Sigmoid colon (tissue), 7 donors: Measurements from ENCODE around the gene INHBE. TPM values are rescaled to one million over a fixed set of nuclear protein-coding genes. Genes with fewer than 3 reads are reported as not detected.

Experiments
- DNase-seq: peaks from one replicate; pipeline ENCODE4 v3.0.0-alpha.2; 2019
- H3K27ac ChIP-seq, 4 donors: fragments of 200-600 bp; sonication (generic); one replicate each; pipeline ENCODE4 v1.5.1; 2016 to 2019; ENCODE audit warnings: mild to moderate bottlenecking in 1 of 4
- H3K27me3 ChIP-seq, 3 donors: fragments of 200-600 bp; sonication (generic); one replicate each; pipeline ENCODE4 v1.5.1; 2019; ENCODE audit warnings: mild to moderate bottlenecking in 1 of 3
- H3K36me3 ChIP-seq, 4 donors: fragments of 200-600 bp; sonication (generic); one replicate each; pipeline ENCODE4 v1.5.1; 2016 to 2019
- H3K4me1 ChIP-seq, 4 donors: fragments of 200-600 bp; sonication (generic); one replicate each; pipeline ENCODE4 v1.5.1; 2017 to 2019
- H3K4me3 ChIP-seq, 4 donors: fragments of 200-600 bp; sonication (generic); one replicate each; pipeline ENCODE4 v1.5.1; 2017 to 2019; ENCODE audit warnings: mild to moderate bottlenecking in 2 of 4, moderate library complexity in 1 of 4
- H3K9me3 ChIP-seq, 4 donors: fragments of 200-600 bp in 3 of 4; sonication (generic) in 3 of 4; one replicate each; pipeline versions ENCODE4 v1.5.1 to v1.6.1; 2013 to 2019
- EP300 ChIP-seq, 4 donors: sonication (generic); formaldehyde crosslinking; IDR thresholded peaks; one replicate each; pipeline ENCODE4 v1.6.1; 2017; ENCODE audit warnings: antibody characterized with exemption in 4 of 4
- POLR2A ChIP-seq, 2 donors: fragments of 450-650 bp; IDR thresholded peaks; one replicate each; pipeline ENCODE4 v1.6.1; 2016; ENCODE audit warnings: antibody characterized with exemption in 2 of 2, mild to moderate bottlenecking in 2 of 2, moderate library complexity in 2 of 2
- POLR2AphosphoS5 ChIP-seq, 4 donors: sonication (generic); formaldehyde crosslinking; IDR thresholded peaks; one replicate each; pipeline ENCODE4 v1.6.1; 2017; ENCODE audit warnings: antibody characterized with exemption in 4 of 4
- WGBS, 2 donors: extraction: QIAGEN DNeasy Blood & Tissue Kit; methylation state at CpG; one replicate each; pipeline ENCODE4 v1.1.7; 2013; 5-methylcytosine and 5-hydroxymethylcytosine counted together
- intact Hi-C: fragments of 100-400 bp; cut with DNase I; formaldehyde crosslinking; loops from one replicate; pipeline ENCODE4 v1.15.1; 2023
- polyA plus RNA-seq, 3 donors: library from polyadenylated mRNA; stranded (reverse); fragments of 200-250 nt; gene quantifications; one replicate each; pipeline ENCODE4 v1.2.3, GENCODE V29; 2013
- total RNA-seq, 4 donors: library from RNA; depleted of rRNA; stranded (reverse); fragments of >200 nt; gene quantifications; one replicate each; pipeline ENCODE4 v1.1.0, GENCODE V29; 2016
- TF ChIP-seq, protein P1 (sequence below), 4 experiments: fragments of 450-650 bp in 3 of 4; fragments of 200-600 bp in 1 of 4; IDR thresholded peaks; one replicate each; pipeline ENCODE4 v1.5.1; 2016 to 2019; ENCODE audit warnings: antibody characterized with exemption in 4 of 4, mild to moderate bottlenecking in 3 of 4, moderate library complexity in 2 of 4
- donor health status: healthy with polysubstance abuse.
- donor health status: Bipolar disorder and iron deficiency.
- donor health status: healthy.

The INHBE gene
- total and polyA plus RNA-seq, 7 donors, result 0.09 to 0.36 TPM; not detected in 5

DNA sequence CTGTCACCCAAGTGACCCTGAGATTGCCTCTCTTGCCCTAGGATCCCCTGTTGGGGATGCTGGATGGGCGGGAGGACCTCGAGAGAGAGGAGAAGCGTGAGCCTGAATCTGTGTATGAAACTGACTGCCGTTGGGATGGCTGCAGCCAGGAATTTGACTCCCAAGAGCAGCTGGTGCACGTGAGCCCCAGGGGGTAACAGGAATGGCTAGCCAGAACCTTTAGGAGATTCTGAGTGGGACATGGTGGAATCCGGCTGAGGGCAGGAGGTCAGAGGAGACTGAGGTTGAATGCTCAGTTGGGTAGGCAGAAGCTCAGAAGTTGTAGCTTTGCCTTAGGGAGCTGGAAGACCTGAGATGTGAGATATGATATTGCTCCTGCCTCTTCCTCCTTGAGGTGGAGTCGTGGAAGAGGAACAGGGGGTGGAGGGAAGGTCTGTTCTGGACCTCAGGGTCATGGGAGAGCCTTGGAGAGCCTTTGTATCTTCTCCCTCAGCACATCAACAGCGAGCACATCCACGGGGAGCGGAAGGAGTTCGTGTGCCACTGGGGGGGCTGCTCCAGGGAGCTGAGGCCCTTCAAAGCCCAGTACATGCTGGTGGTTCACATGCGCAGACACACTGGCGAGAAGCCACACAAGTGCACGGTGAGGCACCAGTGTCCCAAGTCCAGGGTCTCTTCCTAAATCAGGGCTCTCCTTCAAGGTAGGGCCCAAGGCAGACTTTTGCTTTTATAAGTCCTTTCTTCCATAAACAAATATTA is 10.8 kb downstream of the INHBE start:
- no peaks in the 10 kb centered on the region for H3K36me3 ChIP-seq
- H3K9me3 ChIP-seq, result no peaks in the 10 kb centered on the region
- no peak overlapping the region for H3K27ac ChIP-seq
- intact Hi-C loops, result no loop called here
- no peak overlapping the region for H3K4me3 ChIP-seq
- 74 to 80% methylated on average over 14 of the region's 14 CpGs for WGBS, 2 donors
- H3K4me1 ChIP-seq, result peaks cover 4 to 21% (median 12%) of the 10 kb centered on the region in 4 donors
- peaks cover 0 to 23% (median 0%) of the 10 kb centered on the region in 3 donors for H3K27me3 ChIP-seq
- DNase-seq, result no peak
- TF ChIP-seq EP300 (IDR thresholded peaks at IDR 0.05) (no peak), POLR2A (IDR thresholded peaks at IDR 0.05) (no peak), POLR2AphosphoS5 (IDR thresholded peaks at IDR 0.05) (no peak)
- TF ChIP-seq, protein P1, sequence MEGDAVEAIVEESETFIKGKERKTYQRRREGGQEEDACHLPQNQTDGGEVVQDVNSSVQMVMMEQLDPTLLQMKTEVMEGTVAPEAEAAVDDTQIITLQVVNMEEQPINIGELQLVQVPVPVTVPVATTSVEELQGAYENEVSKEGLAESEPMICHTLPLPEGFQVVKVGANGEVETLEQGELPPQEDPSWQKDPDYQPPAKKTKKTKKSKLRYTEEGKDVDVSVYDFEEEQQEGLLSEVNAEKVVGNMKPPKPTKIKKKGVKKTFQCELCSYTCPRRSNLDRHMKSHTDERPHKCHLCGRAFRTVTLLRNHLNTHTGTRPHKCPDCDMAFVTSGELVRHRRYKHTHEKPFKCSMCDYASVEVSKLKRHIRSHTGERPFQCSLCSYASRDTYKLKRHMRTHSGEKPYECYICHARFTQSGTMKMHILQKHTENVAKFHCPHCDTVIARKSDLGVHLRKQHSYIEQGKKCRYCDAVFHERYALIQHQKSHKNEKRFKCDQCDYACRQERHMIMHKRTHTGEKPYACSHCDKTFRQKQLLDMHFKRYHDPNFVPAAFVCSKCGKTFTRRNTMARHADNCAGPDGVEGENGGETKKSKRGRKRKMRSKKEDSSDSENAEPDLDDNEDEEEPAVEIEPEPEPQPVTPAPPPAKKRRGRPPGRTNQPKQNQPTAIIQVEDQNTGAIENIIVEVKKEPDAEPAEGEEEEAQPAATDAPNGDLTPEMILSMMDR (IDR thresholded peaks at IDR 0.05), result no peak

DNA sequence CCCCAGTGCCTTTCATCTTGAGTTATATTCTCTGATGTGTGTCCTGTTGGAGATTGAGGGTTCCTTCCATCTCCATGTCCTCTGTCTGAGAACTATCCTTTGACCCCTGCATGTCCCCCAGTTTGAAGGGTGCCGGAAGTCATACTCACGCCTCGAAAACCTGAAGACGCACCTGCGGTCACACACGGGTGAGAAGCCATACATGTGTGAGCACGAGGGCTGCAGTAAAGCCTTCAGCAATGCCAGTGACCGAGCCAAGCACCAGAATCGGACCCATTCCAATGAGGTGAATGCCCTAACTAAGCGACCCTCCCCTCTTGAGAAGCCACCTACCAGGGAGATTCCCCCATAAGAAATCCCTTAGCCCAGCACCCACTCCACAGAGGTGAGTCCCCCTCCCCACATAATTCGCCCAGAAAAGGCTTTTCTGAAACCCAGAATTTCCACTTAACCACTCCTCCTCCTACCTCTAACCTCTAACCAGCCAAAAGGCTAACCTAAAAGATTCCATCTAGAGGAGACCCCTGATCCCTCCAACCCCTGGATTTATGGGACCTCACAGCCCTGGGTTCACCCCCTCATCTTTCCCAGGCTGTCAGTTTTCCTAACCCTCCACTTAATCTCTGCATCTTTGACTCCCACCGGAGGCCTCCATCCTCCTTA is 12.2 kb downstream of the INHBE start:
- Histone ChIP-seq H3K27ac (no peak overlapping the region), H3K9me3 (no peaks in the 10 kb centered on the region), H3K36me3 (no peaks in the 10 kb centered on the region), H3K4me3 (no peak overlapping the region), H3K4me1 (peaks cover 0 to 7% (median 1%) of the 10 kb centered on the region in 4 donors), H3K27me3 (peaks cover 0 to 30% (median 0%) of the 10 kb centered on the region in 3 donors)
- TF ChIP-seq, protein P1 (IDR thresholded peaks at IDR 0.05), result no peak
- 85 to 90% methylated on average over 12 of the region's 12 CpGs for WGBS, 2 donors
- intact Hi-C loops, result no loop called here
- DNase-seq, result no peak

DNA sequence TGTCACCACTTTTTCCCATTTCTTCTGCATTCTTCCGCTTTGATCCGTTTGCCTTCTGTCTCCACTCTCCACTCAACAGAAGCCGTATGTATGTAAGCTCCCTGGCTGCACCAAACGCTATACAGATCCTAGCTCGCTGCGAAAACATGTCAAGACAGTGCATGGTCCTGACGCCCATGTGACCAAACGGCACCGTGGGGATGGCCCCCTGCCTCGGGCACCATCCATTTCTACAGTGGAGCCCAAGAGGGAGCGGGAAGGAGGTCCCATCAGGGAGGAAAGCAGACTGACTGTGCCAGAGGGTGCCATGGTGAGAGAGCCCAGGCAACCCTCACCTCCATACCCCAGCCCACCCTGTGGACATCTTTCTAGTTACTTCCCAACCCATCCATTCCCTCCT is 12.8 kb downstream of the INHBE start:
- no peak for TF ChIP-seq EP300 (IDR thresholded peaks at IDR 0.05)
- TF ChIP-seq POLR2AphosphoS5 (IDR thresholded peaks at IDR 0.05), result no peak
- TF ChIP-seq, protein P1 (IDR thresholded peaks at IDR 0.05), result no peak
- no peak for TF ChIP-seq POLR2A (IDR thresholded peaks at IDR 0.05)
- Histone ChIP-seq H3K27ac (no peak overlapping the region), H3K36me3 (no peaks in the 10 kb centered on the region), H3K27me3 (peaks cover 0 to 36% (median 0%) of the 10 kb centered on the region in 3 donors), H3K4me3 (no peak overlapping the region), H3K4me1 (peaks cover 0 to 1% (median 0%) of the 10 kb centered on the region in 4 donors), H3K9me3 (no peaks in the 10 kb centered on the region)
- intact Hi-C loops, result no loop called here
- DNase-seq, result no peak
- WGBS, 2 donors, result 83 to 88% methylated on average over 11 of the region's 11 CpGs

DNA sequence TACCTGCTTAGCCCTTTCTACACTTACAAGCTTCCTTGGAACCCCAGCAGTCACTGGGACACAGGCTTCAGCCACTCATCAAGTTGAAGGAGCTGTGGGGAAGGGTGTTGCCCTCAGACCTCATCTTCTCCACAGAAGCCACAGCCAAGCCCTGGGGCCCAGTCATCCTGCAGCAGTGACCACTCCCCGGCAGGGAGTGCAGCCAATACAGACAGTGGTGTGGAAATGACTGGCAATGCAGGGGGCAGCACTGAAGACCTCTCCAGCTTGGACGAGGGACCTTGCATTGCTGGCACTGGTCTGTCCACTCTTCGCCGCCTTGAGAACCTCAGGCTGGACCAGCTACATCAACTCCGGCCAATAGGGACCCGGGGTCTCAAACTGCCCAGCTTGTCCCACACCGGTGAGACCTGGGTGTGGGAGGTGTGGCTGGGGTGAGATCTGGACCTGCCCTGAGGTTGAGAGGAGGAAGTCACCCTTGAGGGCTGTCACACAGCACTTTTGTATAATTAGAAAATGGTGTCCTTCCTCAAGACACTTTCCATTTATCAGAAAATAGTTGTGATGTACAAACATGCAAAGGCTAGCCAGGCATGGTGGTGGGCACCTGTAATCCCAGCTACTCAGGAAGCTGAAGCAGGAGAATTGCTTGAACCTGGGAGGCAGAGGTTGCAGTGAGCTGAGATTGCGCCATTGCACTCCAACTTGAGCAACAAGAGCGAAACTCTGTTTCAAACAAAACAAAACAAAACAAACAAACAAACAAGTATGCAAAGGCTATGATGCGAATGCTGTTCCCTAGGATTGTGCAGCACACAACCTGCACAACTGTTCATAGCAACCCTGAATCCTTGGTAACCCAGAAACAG is 14.4 kb downstream of the INHBE start:
- intact Hi-C loops, result no loop called here
- 87 to 90% methylated on average over 10 of the region's 10 CpGs for WGBS, 2 donors
- DNase-seq, result no peak

More for the DNA sequence above, 14.4 kb downstream of the INHBE start:
- H3K36me3 ChIP-seq, result no peaks in the 10 kb centered on the region
- H3K27ac ChIP-seq, result no peak overlapping the region
- H3K4me3 ChIP-seq, result no peak overlapping the region
- peaks cover under 1 to 51% (median 7%) of the 10 kb centered on the region in 3 donors for H3K27me3 ChIP-seq
- no peaks in the 10 kb centered on the region for H3K4me1 ChIP-seq
- TF ChIP-seq POLR2AphosphoS5 (IDR thresholded peaks at IDR 0.05) (no peak), POLR2A (IDR thresholded peaks at IDR 0.05) (no peak), EP300 (IDR thresholded peaks at IDR 0.05) (no peak)
- TF ChIP-seq, protein P1 (IDR thresholded peaks at IDR 0.05), result no peak
- H3K9me3 ChIP-seq, result no peaks in the 10 kb centered on the region
